Mesothelial cell of epicardium (in vitro differentiated cells): Measurements from ENCODE around the gene ZCCHC12. TPM values are rescaled to one million over a fixed set of nuclear protein-coding genes. Genes with fewer than 3 reads are reported as not detected.
"Not testable (repeated sequence)": the region's sequence is repeated elsewhere in the genome, so short reads cannot be mapped to it uniquely, and the experiment has no call there.

ENCODE experiments used
- DNase-seq, 2 experiments: peaks; one replicate each; pipeline ENCODE4 v3.0.0; 2021; ENCODE audit warnings: low spot score in 2 of 2; ENCODE audit not compliant: unreplicated experiment in 2 of 2
- H3K27ac Mint-ChIP-seq: 2 replicates; pipeline ENCODE4 v1.8.0; 2021; ENCODE audit warnings: mixed read lengths
- H3K27me3 Mint-ChIP-seq: 2 replicates; pipeline ENCODE4 v1.8.0; 2021; ENCODE audit warnings: low read depth, mixed read lengths
- H3K36me3 Mint-ChIP-seq: 2 replicates; pipeline ENCODE4 v1.8.0; 2021; ENCODE audit warnings: mixed read lengths
- H3K4me1 Mint-ChIP-seq: 2 replicates; pipeline ENCODE4 v1.8.0; 2021; ENCODE audit warnings: mixed read lengths
- H3K4me3 Mint-ChIP-seq: 2 replicates; pipeline ENCODE4 v1.8.0; 2021; ENCODE audit warnings: mild to moderate bottlenecking, moderate library complexity, mixed read lengths
- H3K9me3 Mint-ChIP-seq: 2 replicates; pipeline ENCODE4 v1.8.0; 2021; ENCODE audit warnings: mixed read lengths
- CTCF ChIP-seq: fragments of 200-600 bp; sonication (generic); IDR thresholded peaks from one replicate; pipeline ENCODE4 v1.5.0; 2021; ENCODE audit warnings: antibody characterized with exemption; ENCODE audit not compliant: unreplicated experiment
- total RNA-seq: library from RNA; stranded (reverse); gene quantifications from 3 replicates; pipeline ENCODE4 v1.2.1, GENCODE V29; 2021

The ZCCHC12 gene
- total RNA-seq, 1 donor from 2014 or later = 2.1 TPM

GRCh38 chrX:118802857-118803256 is 20.8 kb upstream of the ZCCHC12 start:
- no peak for DNase-seq
- Mint-ChIP-seq H3K27me3 (no peaks in the 10 kb centered on the region), H3K4me1 (no peaks in the 10 kb centered on the region), H3K36me3 (peaks cover 1% of the 10 kb centered on the region), H3K27ac (no peak overlapping the region), H3K4me3 (no peak overlapping the region), H3K9me3 (peaks cover 35% of the 10 kb centered on the region)
- TF ChIP-seq CTCF = no peak

- H3K4me1 Mint-ChIP-seq = no peaks in the 10 kb centered on the region
- peaks cover 32% of the 10 kb centered on the region for H3K9me3 Mint-ChIP-seq
- no peak for DNase-seq
- H3K27me3 Mint-ChIP-seq = no peaks in the 10 kb centered on the region
- H3K27ac Mint-ChIP-seq = no peak overlapping the region
- H3K4me3 Mint-ChIP-seq = no peak overlapping the region
- H3K36me3 Mint-ChIP-seq = peaks cover 1% of the 10 kb centered on the region
- peak; percentile 52 for TF ChIP-seq CTCF
Observed at GRCh38 chrX:118807151-118808017, 16.2 kb upstream of the ZCCHC12 start.

GRCh38 chrX:118817257-118817656 is 6.4 kb upstream of the ZCCHC12 start:
- not testable (repeated sequence) for H3K4me1 Mint-ChIP-seq, H3K4me3 Mint-ChIP-seq, H3K27ac Mint-ChIP-seq, H3K27me3 Mint-ChIP-seq, H3K36me3 Mint-ChIP-seq, DNase-seq
- peaks cover 17% of the 10 kb centered on the region for H3K9me3 Mint-ChIP-seq

- Mint-ChIP-seq H3K36me3 (peaks cover 3% of the 10 kb centered on the region), H3K9me3 (peaks cover 20% of the 10 kb centered on the region), H3K4me3 (peak overlapping the region; percentile 75), H3K4me1 (peaks cover 13% of the 10 kb centered on the region), H3K27ac (no peak overlapping the region), H3K27me3 (peaks cover 59% of the 10 kb centered on the region)
- DNase-seq = no peak
- no peak for TF ChIP-seq CTCF
Observed at GRCh38 chrX:118824173-118824730, 628 bp downstream of the ZCCHC12 start.

- DNase-seq = no peak
- Mint-ChIP-seq H3K27me3 (peaks cover 59% of the 10 kb centered on the region), H3K27ac (no peak overlapping the region), H3K4me3 (no peak overlapping the region), H3K4me1 (peaks cover 13% of the 10 kb centered on the region), H3K36me3 (peaks cover 3% of the 10 kb centered on the region), H3K9me3 (peaks cover 19% of the 10 kb centered on the region)
- no peak for TF ChIP-seq CTCF
Observed at GRCh38 chrX:118825227-118825626, 1.6 kb downstream of the ZCCHC12 start.

GRCh38 chrX:118839334-118839958 is 15.8 kb downstream of the ZCCHC12 start:
- Mint-ChIP-seq H3K4me1 (no peaks in the 10 kb centered on the region), H3K9me3 (peaks cover 7% of the 10 kb centered on the region), H3K27ac (no peak overlapping the region), H3K36me3 (no peaks in the 10 kb centered on the region), H3K4me3 (peak overlapping the region; percentile 57), H3K27me3 (no peaks in the 10 kb centered on the region)
- TF ChIP-seq CTCF = peak; percentile 74
- peak; percentile 58 to 76 for DNase-seq
